ENCODE data around the gene ITK.

DNA sequence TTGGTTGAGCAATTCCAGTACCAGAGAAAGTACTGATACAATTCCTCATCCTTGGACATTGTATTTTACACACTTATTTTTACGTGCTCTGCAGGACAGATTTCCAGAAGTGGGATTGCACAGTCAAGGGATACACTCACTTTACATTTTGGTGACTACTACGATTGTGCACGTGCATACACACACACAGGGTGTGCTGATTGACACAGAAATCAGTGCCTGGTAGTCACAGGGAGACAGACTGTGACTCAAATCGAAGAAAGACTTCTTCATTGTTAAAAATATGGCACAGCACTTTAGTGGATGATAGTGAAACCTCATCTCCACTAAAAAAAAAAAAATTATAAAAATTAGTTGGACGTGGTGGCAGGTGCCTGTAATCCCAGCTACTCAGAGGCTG lies 16.1 kb upstream of the ITK start:
- TF ChIP-seq, protein P1, sequence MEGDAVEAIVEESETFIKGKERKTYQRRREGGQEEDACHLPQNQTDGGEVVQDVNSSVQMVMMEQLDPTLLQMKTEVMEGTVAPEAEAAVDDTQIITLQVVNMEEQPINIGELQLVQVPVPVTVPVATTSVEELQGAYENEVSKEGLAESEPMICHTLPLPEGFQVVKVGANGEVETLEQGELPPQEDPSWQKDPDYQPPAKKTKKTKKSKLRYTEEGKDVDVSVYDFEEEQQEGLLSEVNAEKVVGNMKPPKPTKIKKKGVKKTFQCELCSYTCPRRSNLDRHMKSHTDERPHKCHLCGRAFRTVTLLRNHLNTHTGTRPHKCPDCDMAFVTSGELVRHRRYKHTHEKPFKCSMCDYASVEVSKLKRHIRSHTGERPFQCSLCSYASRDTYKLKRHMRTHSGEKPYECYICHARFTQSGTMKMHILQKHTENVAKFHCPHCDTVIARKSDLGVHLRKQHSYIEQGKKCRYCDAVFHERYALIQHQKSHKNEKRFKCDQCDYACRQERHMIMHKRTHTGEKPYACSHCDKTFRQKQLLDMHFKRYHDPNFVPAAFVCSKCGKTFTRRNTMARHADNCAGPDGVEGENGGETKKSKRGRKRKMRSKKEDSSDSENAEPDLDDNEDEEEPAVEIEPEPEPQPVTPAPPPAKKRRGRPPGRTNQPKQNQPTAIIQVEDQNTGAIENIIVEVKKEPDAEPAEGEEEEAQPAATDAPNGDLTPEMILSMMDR (IDR thresholded peaks at IDR 0.05 in 8 of 11, conservative IDR thresholded peaks at IDR 0.05 in 3 of 11): no peak
- no peak for TF ChIP-seq POLR2AphosphoS5 (IDR thresholded peaks at IDR 0.05)
- no peak for TF ChIP-seq POLR2A (IDR thresholded peaks at IDR 0.05)

All from spleen (tissue), 7 donors.